GM12864 (cell line): ENCODE results near the gene ATP5MK.
A peak's percentile ranks its signal among the peaks of the same experiment; 100 is the strongest.

ENCODE experiments used
- DNase-seq: peaks from one replicate; pipeline ENCODE4 v3.0.0-alpha.2; 2011; ENCODE audit warnings: low read depth
- H3K4me3 ChIP-seq: 2 replicates; pipeline ENCODE4 v1.5.1; 2011; ENCODE audit warnings: mild to moderate bottlenecking, low read depth, low read length, control low read depth
- TF ChIP-seq, protein P1 (sequence below): IDR thresholded peaks from 2 replicates; pipeline ENCODE4 v1.5.1; 2011; ENCODE audit warnings: low read depth, mild to moderate bottlenecking, moderate library complexity, low read length, control low read depth, inconsistent platforms; ENCODE audit errors: missing control alignments

Gene ATP5MK

DNA sequence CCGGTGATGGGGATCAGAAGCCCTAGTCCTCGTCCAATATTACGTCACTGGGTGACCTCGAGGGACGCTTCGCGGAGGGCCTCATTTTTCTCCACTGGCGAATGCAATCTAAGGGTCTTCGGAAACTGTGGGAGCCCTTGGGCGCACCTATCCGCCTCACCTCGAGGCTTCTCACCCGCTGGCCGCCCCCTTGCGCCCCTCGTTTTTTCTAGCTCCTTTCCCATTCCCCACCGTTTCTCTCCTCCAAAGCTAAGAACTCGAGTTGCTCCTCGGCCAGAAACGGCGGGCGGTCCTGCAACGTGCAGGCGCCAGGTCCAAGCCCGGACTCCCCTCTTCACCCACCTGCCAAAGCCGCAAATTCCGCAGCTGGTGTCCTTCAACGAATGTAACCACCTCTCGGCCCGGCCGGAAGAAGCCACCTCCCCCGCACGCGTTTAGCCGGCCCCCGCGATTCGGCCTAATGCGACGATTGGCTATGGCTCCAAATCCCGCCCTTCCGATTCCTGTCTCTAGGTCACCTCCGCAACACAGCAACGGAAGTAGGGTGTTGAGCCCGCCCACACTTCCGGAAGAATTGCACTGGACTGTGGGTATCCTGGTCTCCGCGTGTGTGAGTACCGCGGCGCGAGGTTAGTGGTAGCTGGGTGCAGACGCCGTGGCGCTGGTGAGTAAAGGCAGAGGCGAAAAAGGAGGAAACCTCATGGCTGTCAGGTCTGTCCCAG, at the start of gene ATP5MK, which contains the start of gene PDCD11:
TSS of gene ATP5MK (minus strand) at position 409 of the 722 bp plus-strand sequence. CDS start 4,018 bp downstream, outside the sequence.
TSS of gene PDCD11 (plus strand) at position 560 of the 722 bp plus-strand sequence. CDS start 1,801 bp downstream, outside the sequence.
- DNase-seq, result peak; percentile 98
- H3K4me3 ChIP-seq, result peak within 1 kb of the TSS; percentile 82
- TF ChIP-seq, protein P1, sequence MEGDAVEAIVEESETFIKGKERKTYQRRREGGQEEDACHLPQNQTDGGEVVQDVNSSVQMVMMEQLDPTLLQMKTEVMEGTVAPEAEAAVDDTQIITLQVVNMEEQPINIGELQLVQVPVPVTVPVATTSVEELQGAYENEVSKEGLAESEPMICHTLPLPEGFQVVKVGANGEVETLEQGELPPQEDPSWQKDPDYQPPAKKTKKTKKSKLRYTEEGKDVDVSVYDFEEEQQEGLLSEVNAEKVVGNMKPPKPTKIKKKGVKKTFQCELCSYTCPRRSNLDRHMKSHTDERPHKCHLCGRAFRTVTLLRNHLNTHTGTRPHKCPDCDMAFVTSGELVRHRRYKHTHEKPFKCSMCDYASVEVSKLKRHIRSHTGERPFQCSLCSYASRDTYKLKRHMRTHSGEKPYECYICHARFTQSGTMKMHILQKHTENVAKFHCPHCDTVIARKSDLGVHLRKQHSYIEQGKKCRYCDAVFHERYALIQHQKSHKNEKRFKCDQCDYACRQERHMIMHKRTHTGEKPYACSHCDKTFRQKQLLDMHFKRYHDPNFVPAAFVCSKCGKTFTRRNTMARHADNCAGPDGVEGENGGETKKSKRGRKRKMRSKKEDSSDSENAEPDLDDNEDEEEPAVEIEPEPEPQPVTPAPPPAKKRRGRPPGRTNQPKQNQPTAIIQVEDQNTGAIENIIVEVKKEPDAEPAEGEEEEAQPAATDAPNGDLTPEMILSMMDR, result peak; percentile 34

DNA sequence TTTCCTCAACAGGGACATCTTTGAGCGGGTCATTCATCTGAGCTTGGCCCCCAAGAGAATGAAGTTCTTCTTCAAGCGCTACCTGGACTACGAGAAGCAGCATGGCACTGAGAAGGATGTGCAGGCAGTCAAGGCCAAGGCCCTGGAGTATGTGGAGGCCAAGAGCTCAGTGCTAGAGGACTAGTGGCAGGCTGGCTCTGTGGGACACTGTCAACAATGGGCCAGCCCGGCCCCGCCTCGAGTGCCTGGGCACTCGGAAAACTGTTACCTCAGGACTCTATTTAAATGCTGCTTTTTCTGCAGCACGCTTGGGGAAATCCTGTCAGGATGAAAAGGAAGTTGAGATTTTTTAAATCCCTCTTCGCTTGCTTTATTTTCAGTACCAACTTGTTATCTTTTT, 49.1 kb upstream of the ATP5MK start:
- TF ChIP-seq, protein P1, result no peak
- H3K4me3 ChIP-seq, result no peak overlapping the region

GRCh38 chr10:103444478-103444877, 48.2 kb upstream of the ATP5MK start:
- no peak overlapping the region for H3K4me3 ChIP-seq
- no peak for DNase-seq
- TF ChIP-seq, protein P1, result no peak

More for the DNA sequence above, 49.1 kb upstream of the ATP5MK start:
- DNase-seq, result no peak

GRCh38 chr10:103443475-103444185, 47.4 kb upstream of the ATP5MK start:
- no peak overlapping the region for H3K4me3 ChIP-seq
- no peak for DNase-seq
- TF ChIP-seq, protein P1, result no peak

DNA sequence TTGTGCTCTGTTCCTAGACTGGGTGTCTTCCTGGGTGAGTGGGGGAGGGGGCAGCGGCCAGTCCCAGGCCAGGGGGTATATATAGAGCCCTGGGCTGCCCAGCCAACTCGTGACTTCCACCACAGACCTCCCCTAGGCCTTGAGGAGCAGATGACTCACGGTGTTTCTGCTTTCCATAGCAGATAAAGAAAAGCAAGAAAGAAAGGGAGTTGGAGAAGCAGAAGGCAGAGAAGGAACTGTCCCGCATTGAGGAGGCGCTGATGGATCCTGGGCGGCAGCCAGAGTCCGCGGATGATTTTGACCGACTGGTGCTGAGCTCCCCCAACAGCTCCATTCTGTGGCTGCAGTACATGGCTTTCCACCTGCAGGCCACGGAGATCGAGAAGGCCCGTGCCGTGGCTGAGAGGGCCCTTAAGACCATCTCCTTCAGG, 45.8 kb upstream of the ATP5MK start:
- TF ChIP-seq, protein P1, result no peak
- H3K4me3 ChIP-seq, result no peak overlapping the region
- DNase-seq, result no peak

- DNase-seq, result no peak
- TF ChIP-seq, protein P1, result no peak
- no peak overlapping the region for H3K4me3 ChIP-seq
Observed at GRCh38 chr10:103441611-103442010, 45.3 kb upstream of the ATP5MK start.
